GM23338 (cell line): ENCODE data around the gene PSMB3. TPM values are rescaled to one million over a fixed set of nuclear protein-coding genes. Genes with fewer than 3 reads are reported as not detected.
A peak's percentile ranks its signal among the peaks of the same experiment; 100 is the strongest.

ENCODE experiments used
- ATAC-seq: fragments of 200-7000 bp; cut with Tn5 transposase; 3 replicates; pipeline ENCODE4 v1.9.1; 2020
- DNase-seq: peaks from one replicate; pipeline ENCODE4 v3.0.0-alpha.2; 2015; ENCODE audit warnings: low spot score
- H2AFZ ChIP-seq: fragments of 200-600 bp; sonication (generic); 2 replicates; pipeline ENCODE4 v1.8.0; 2016; ENCODE audit warnings: antibody characterized with exemption, mild to moderate bottlenecking, moderate library complexity
- H3F3A ChIP-seq: fragments of 200-600 bp; sonication (generic); replicated peaks from 2 replicates; pipeline ENCODE4 v1.8.0; 2017; ENCODE audit warnings: antibody characterized with exemption, mixed run types, low read depth
- H3K27ac ChIP-seq: fragments of 200-600 bp; sonication (generic); 2 replicates; pipeline ENCODE4 v1.6.1; 2016; ENCODE audit warnings: low read depth
- H3K27me3 ChIP-seq: fragments of 200-600 bp; sonication (generic); 2 replicates; pipeline ENCODE4 v1.8.0; 2016; ENCODE audit warnings: mild to moderate bottlenecking, mixed run types, moderate library complexity; ENCODE audit not compliant: insufficient read depth
- H3K36me3 ChIP-seq: fragments of 200-600 bp; sonication (generic); 2 replicates; pipeline ENCODE4 v1.8.0; 2016; ENCODE audit warnings: mild to moderate bottlenecking; ENCODE audit not compliant: insufficient read depth
- H3K4me1 ChIP-seq: fragments of 200-600 bp; sonication (generic); 2 replicates; pipeline ENCODE4 v1.8.0; 2016; ENCODE audit warnings: mild to moderate bottlenecking, moderate library complexity; ENCODE audit not compliant: insufficient read depth
- H3K4me2 ChIP-seq: fragments of 200-600 bp; sonication (generic); 2 replicates; pipeline ENCODE4 v1.7.1; 2017; ENCODE audit warnings: mixed run types
- H3K4me3 ChIP-seq: fragments of 200-600 bp; sonication (generic); 2 replicates; pipeline ENCODE4 v1.6.1; 2016; ENCODE audit warnings: mixed run types
- H3K79me2 ChIP-seq: fragments of 200-600 bp; sonication (generic); replicated peaks from 2 replicates; pipeline ENCODE4 v1.8.0; 2017; ENCODE audit warnings: mild to moderate bottlenecking; ENCODE audit not compliant: insufficient read depth
- H3K9me2 ChIP-seq: fragments of 200-600 bp; sonication (generic); 2 replicates; pipeline ENCODE4 v1.8.0; 2017; ENCODE audit not compliant: insufficient read depth
- H4K20me1 ChIP-seq: fragments of 200-600 bp; sonication (generic); replicated peaks from 2 replicates; pipeline ENCODE4 v1.8.0; 2017; ENCODE audit warnings: mild to moderate bottlenecking; ENCODE audit not compliant: insufficient read depth
- H3K27ac Mint-ChIP-seq: 2 replicates; pipeline ENCODE4 v1.8.0; 2020; ENCODE audit warnings: inconsistent platforms, mild to moderate bottlenecking, moderate library complexity, mixed read lengths
- H3K27me3 Mint-ChIP-seq: 3 replicates; pipeline ENCODE4 v1.8.0; 2022; ENCODE audit warnings: low read depth, mild to moderate bottlenecking, moderate library complexity, mixed read lengths, inconsistent platforms; ENCODE audit not compliant: insufficient read depth, poor library complexity
- H3K36me3 Mint-ChIP-seq: 3 replicates; pipeline ENCODE4 v1.8.0; 2021; ENCODE audit warnings: low read depth, mild to moderate bottlenecking, inconsistent platforms, moderate library complexity, mixed read lengths
- H3K4me1 Mint-ChIP-seq: 3 replicates; pipeline ENCODE4 v1.8.0; 2020; ENCODE audit warnings: mild to moderate bottlenecking, inconsistent platforms, mixed read lengths
- H3K4me3 Mint-ChIP-seq: 3 replicates; pipeline ENCODE4 v1.8.0; 2021; ENCODE audit warnings: moderate library complexity, mild to moderate bottlenecking, inconsistent platforms, mixed read lengths
- H3K9me3 Mint-ChIP-seq: 3 replicates; pipeline ENCODE4 v1.8.0; 2020; ENCODE audit warnings: moderate library complexity, mild to moderate bottlenecking, inconsistent platforms, mixed read lengths
- CREB1 ChIP-seq: fragments of 250-450 bp; sonication (Bioruptor Pico); IDR thresholded peaks from 2 replicates; pipeline ENCODE4 v1.5.0; 2020; ENCODE audit warnings: low read depth, mild to moderate bottlenecking, moderate library complexity
- EZH2phosphoT487 ChIP-seq: fragments of 200-600 bp; sonication (generic); IDR thresholded peaks from one replicate; pipeline ENCODE4 v1.8.1; 2018; ENCODE audit warnings: antibody characterized with exemption; ENCODE audit not compliant: unreplicated experiment
- NANOG ChIP-seq: IDR thresholded peaks from 2 replicates; pipeline ENCODE4 v1.6.1; 2016; ENCODE audit warnings: antibody characterized with exemption, borderline replicate concordance
- POLR2AphosphoS5 ChIP-seq: IDR thresholded peaks from 2 replicates; pipeline ENCODE4 v1.6.1; 2016; ENCODE audit warnings: antibody characterized with exemption, low read depth
- STAT1 ChIP-seq: IDR thresholded peaks from one replicate; pipeline ENCODE4 v1.6.1; 2016; ENCODE audit warnings: antibody characterized with exemption; ENCODE audit not compliant: unreplicated experiment
- ZNF331 ChIP-seq: fragments of 250-450 bp; sonication (Bioruptor Pico); IDR thresholded peaks from 2 replicates; pipeline ENCODE4 v1.5.0; 2020; ENCODE audit warnings: low read depth, mild to moderate bottlenecking, moderate library complexity
- ZNF462 ChIP-seq: fragments of 250-450 bp; sonication (Bioruptor Pico); IDR thresholded peaks from 2 replicates; pipeline ENCODE4 v1.5.0; 2020; ENCODE audit warnings: mild to moderate bottlenecking, moderate library complexity
- polyA plus RNA-seq: library from polyadenylated mRNA; unstranded; fragments of >200 nt; fragmentation: Nextera tagmentation; extraction: Ambion mirVana; gene quantifications from 2 replicates; pipeline ENCODE4 v1.2.1, GENCODE V29; 2016
- total RNA-seq: library from RNA; depleted of rRNA; stranded (reverse); fragments of >200 nt; shearing (Covaris generic); gene quantifications from 2 replicates; pipeline ENCODE4 v1.2.3, GENCODE V29; 2014
- TF ChIP-seq, protein P1 (sequence below), 2 experiments: fragments of 200-600 bp in 1 of 2; sonication (generic) in 1 of 2; conservative IDR thresholded peaks; 2 replicates each; pipeline versions ENCODE4 v1.5.1 to v1.6.1; 2016 to 2017; ENCODE audit warnings: antibody characterized with exemption in 2 of 2, low read depth in 2 of 2, mild to moderate bottlenecking in 2 of 2, moderate library complexity in 1 of 2
- TF ChIP-seq, protein P2 (sequence below): IDR thresholded peaks from 2 replicates; pipeline ENCODE4 v1.6.1; 2016; ENCODE audit warnings: antibody characterized with exemption

PSMB3 gene
- total and polyA plus RNA-seq, 2 experiments from 2014 or later = 250 to 523 TPM

DNA sequence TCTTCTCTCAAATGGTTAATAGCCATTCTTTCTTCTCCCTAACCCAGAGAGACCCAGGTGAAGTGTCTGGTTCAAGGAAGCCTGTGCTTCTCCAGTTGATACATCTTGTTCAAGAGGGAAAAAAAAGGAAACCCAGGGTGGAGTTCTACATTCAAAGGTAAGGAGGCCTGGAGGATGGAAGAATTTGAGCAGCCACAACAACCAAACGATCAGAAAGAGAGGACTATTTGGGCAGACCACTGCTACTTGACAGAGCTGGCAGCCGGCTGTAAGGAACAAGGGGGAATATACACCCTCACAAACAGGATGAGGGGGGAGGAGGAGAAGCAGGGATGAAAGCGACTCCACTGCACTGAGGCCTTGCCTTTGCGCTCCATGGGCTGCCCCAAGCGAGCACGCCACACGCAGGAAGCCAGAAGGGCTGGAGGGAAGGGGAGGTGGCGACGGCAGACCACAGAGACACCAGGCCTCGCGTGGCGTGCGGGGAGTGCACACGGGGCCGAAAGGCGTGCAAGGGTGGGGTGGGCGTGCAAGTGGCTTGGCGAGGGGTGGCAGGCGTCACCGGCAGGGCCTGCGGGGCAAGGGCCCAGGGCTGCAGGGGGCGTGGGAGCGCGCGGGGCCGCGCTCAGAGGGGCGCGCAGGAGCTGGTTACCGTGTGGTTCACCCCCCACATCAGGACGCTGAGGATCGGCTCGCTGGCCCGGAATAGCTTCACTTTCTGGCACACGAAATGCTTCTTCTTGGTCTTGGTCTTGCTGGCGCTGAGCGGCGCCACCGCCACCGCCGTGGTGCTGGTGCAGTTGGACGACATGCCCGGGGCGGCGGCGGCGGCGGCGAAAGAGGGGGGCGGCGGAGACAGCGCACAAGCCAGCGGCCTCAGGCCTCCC, 46.3 kb downstream of the PSMB3 start:
- Histone ChIP-seq H3K4me1 (peaks cover 16% of the 10 kb centered on the region), H3K27me3 (no peaks in the 10 kb centered on the region), H4K20me1 (peaks cover 28% of the 10 kb centered on the region), H3K9me2 (no peaks in the 10 kb centered on the region), H3K4me2 (peak overlapping the region; percentile 98), H3K36me3 (peaks cover 14% of the 10 kb centered on the region; the same call in 1 of the 2 replicates), H3K4me3 (peak overlapping the region; percentile 96), H2AFZ (peak overlapping the region; percentile 59; the same call in 1 of the 2 replicates), H3K79me2 (peaks cover 51% of the 10 kb centered on the region), H3F3A (peaks cover 14% of the 10 kb centered on the region; the same call in 1 of the 2 replicates), H3K27ac (no peak overlapping the region)
- Mint-ChIP-seq H3K27ac (peak overlapping the region; percentile 93), H3K27me3 (peaks cover 4% of the 10 kb centered on the region), H3K36me3 (peaks cover 57% of the 10 kb centered on the region), H3K4me3 (peak overlapping the region; percentile 96), H3K4me1 (peaks cover 23% of the 10 kb centered on the region), H3K9me3 (peaks cover 2% of the 10 kb centered on the region; the same call in 2 of the 3 replicates)
- TF ChIP-seq POLR2AphosphoS5 = peak; percentile 36; the same call in 1 of the 2 replicates
- TF ChIP-seq ZNF331 = no peak
- peak; percentile 45 for DNase-seq
- peak; percentile 35 for ATAC-seq

DNA sequence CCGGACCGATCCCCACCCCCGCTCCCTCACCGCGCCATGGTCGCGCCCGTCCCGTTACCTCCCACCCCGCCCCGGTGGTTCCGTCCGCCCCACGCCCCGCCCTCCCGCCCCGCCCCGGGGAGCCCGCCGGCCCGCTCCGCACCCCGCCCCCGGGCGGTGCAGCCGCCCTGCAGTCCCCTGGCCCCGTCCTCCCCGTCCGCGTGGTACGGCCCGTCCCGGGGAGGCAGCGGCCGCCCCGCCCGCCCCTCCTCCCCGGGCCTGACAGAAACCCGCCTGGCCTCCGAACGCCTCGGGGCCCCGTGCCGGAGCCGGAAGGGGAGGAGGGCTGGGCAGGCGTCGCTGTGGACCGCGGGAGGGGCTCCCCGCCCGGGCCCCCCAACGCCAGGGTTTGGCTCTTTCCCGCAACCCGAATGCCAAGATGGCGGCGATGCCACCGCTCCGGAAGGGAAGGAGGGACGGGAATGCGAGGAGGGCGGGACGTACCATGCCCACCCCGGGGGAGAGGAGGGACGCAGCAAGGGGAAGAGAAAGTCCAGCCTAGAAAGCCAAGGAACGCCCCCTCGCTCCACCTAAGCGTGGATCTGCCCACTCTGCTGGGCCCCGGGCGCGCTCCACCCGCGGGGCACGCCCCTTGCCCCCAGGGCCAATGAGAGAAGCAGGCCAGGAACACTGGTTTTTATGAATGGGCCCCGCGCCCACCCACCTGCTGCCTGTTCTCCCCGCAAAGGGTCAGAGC, 47.1 kb downstream of the PSMB3 start, which contains the start of gene PIP4K2B:
Gene PIP4K2B, minus strand, starts transcription at position 56 of the 736 bp plus-strand sequence. CDS start 132 bp downstream, outside the sequence.
- Histone ChIP-seq H3K4me1 (peaks cover 16% of the 10 kb centered on the region), H3F3A (peaks cover 14% of the 10 kb centered on the region; the same call in 1 of the 2 replicates), H3K4me2 (peak within 1 kb of the TSS; percentile 98), H4K20me1 (peaks cover 25% of the 10 kb centered on the region), H3K9me2 (no peaks in the 10 kb centered on the region), H3K36me3 (peaks cover 14% of the 10 kb centered on the region; the same call in 1 of the 2 replicates), H3K27ac (peak within 1 kb of the TSS; percentile 97), H3K4me3 (peak within 1 kb of the TSS; percentile 96), H3K79me2 (peaks cover 43% of the 10 kb centered on the region), H3K27me3 (no peaks in the 10 kb centered on the region), H2AFZ (peak within 1 kb of the TSS; percentile 59)
- ATAC-seq (peak; percentile 91), DNase-seq (peak; percentile 99)
- peak within 1 kb of the TSS; percentile 93 for H3K27ac Mint-ChIP-seq
- peaks cover 60% of the 10 kb centered on the region for H3K36me3 Mint-ChIP-seq
- peaks cover 4% of the 10 kb centered on the region for H3K27me3 Mint-ChIP-seq
- H3K4me3 Mint-ChIP-seq = peak within 1 kb of the TSS; percentile 96
- peaks cover 23% of the 10 kb centered on the region for H3K4me1 Mint-ChIP-seq
- peaks cover 2% of the 10 kb centered on the region; the same call in 2 of the 3 replicates for H3K9me3 Mint-ChIP-seq
- TF ChIP-seq EZH2phosphoT487 (no peak), STAT1 (no peak), ZNF462 (CRISPR knock-in tag) (no peak), CREB1 (peak; percentile 36; the same call in 1 of the 2 replicates), POLR2AphosphoS5 (peak; percentile 59), NANOG (no peak)
- TF ChIP-seq, protein P1, sequence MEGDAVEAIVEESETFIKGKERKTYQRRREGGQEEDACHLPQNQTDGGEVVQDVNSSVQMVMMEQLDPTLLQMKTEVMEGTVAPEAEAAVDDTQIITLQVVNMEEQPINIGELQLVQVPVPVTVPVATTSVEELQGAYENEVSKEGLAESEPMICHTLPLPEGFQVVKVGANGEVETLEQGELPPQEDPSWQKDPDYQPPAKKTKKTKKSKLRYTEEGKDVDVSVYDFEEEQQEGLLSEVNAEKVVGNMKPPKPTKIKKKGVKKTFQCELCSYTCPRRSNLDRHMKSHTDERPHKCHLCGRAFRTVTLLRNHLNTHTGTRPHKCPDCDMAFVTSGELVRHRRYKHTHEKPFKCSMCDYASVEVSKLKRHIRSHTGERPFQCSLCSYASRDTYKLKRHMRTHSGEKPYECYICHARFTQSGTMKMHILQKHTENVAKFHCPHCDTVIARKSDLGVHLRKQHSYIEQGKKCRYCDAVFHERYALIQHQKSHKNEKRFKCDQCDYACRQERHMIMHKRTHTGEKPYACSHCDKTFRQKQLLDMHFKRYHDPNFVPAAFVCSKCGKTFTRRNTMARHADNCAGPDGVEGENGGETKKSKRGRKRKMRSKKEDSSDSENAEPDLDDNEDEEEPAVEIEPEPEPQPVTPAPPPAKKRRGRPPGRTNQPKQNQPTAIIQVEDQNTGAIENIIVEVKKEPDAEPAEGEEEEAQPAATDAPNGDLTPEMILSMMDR (conservative IDR thresholded peaks at IDR 0.05; ENCODE audit: low read depth in 2 of 2) = no peak
- TF ChIP-seq, protein P2, sequence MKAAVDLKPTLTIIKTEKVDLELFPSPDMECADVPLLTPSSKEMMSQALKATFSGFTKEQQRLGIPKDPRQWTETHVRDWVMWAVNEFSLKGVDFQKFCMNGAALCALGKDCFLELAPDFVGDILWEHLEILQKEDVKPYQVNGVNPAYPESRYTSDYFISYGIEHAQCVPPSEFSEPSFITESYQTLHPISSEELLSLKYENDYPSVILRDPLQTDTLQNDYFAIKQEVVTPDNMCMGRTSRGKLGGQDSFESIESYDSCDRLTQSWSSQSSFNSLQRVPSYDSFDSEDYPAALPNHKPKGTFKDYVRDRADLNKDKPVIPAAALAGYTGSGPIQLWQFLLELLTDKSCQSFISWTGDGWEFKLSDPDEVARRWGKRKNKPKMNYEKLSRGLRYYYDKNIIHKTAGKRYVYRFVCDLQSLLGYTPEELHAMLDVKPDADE = peak; percentile 39; the same call in 1 of the 2 replicates
